ENCODE data around the gene SORCS3. TPM values are rescaled to one million over a fixed set of nuclear protein-coding genes. Genes with fewer than 3 reads are reported as not detected.

Gene SORCS3
- total RNA-seq, 1 experiment from 2014 or later: not detected

DNA sequence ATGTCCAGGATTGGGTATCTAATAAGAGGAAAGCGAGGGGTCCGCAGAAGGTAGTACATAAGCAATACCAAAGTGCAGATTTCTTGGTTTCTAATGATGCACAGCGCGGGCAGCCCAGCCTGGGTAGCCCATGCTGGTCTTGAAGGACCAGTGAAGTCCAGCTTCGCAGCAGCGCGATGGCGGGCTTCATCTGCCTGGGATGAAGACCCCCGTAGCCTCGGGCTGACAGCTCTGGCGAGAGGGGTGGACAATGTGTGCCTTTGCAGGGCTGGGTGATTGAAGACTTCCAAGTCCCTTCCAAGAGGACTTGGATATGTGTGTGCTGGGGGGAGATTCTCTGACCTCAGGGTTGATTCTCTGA lies 2.2 kb downstream of the SORCS3 start:
- DNase-seq (ENCODE audit: low read depth): no peak

- DNase-seq (ENCODE audit: low read depth): no peak
Measured at GRCh38 chr10:104646146-104646545, 5.1 kb downstream of the SORCS3 start.

DNA sequence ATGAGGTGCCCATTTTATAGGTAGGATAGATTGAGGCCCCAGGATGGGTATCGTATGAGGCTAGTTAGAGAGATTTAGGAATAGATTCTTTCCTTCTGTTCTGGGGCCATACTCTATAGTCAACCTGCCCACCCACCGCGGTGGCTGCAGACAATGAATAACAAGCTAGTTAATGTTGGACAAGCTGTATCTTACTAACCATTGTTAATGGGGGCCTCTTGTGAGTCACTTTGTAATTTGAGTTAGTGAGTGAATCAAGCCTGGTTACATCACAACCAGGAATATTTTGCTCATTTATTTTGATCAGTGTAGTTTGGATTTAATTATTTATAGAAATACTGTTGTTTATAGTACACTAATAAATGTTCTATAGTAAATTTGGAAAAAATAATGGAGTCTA lies 7.3 kb downstream of the SORCS3 start:
- DNase-seq (ENCODE audit: low read depth): no peak

- no peak for DNase-seq (ENCODE audit: low read depth)
Measured at GRCh38 chr10:104650072-104650471, 9.0 kb downstream of the SORCS3 start.

GRCh38 chr10:104650635-104651331 lies 9.7 kb downstream of the SORCS3 start:
- DNase-seq (ENCODE audit: low read depth): no peak

- no peak for DNase-seq (ENCODE audit: low read depth)
Measured at GRCh38 chr10:104657036-104657435, 15.9 kb downstream of the SORCS3 start.

GRCh38 chr10:104657457-104657856 lies 16.4 kb downstream of the SORCS3 start:
- no peak for DNase-seq (ENCODE audit: low read depth)

DNA sequence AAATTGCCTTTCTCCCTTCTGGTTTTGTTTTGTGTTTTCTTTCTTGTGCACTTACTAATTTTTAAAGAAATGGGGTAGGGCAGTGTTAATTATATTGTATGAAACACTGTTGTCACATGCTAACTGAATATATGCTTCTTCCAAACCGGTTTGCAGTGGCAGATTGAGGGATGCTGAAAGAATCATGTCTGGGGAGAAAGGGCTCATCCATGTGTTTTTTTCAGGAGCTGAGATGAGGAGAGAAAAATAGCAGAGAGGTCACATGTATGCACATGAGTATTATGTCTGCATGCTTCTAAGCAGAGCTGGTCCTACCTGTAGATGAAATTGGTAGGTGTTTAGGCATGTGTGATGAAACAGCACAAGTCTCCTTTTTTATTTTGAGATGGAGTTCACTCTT lies 17.0 kb downstream of the SORCS3 start:
- DNase-seq (ENCODE audit: low read depth): no peak

- DNase-seq (ENCODE audit: low read depth): no peak
Measured at GRCh38 chr10:104659809-104660208, 18.7 kb downstream of the SORCS3 start.

GRCh38 chr10:104663076-104663475 lies 22.0 kb downstream of the SORCS3 start:
- DNase-seq (ENCODE audit: low read depth): no peak

DNA sequence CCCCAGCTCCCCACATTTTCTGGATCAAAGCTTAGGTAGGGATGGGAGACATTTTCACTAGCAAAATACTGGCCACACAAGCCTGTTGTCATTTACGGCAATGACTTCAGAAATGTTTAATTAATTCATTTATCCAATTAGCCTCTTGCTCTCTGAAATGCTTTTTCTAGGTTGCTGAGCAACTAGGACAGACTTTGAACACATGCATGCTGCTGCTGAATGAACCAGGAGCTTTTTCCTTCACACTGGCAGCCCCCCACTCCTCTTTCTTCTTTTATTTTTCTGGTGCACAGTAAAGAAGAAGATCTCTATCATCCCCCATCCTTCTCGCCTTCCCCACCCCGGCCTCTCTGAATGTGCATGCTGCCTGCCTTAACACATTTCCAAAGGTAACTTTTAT lies 22.5 kb downstream of the SORCS3 start:
- no peak for DNase-seq (ENCODE audit: low read depth)

DNA sequence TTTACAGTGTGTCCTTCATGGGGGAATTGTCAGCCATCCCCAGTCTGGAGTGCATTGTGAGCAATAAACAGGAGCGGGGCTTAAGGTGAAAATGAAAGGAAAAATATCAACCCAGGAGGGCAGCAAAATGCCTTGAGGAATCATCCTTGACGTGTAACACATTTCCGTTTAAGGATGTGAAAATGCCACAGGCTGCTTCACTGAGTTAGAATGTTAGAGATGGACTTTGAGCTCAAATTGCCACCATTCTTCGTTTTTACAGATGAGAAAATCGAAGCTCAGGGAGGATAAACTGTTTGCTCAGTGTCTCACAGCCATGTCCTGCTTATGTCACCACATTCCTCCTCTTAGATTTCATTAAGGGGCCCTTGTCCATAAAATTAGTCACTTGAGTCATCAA lies 23.1 kb downstream of the SORCS3 start:
- DNase-seq (ENCODE audit: low read depth): no peak

- no peak for DNase-seq (ENCODE audit: low read depth)
Measured at GRCh38 chr10:104665174-104665573, 24.1 kb downstream of the SORCS3 start.

DNA sequence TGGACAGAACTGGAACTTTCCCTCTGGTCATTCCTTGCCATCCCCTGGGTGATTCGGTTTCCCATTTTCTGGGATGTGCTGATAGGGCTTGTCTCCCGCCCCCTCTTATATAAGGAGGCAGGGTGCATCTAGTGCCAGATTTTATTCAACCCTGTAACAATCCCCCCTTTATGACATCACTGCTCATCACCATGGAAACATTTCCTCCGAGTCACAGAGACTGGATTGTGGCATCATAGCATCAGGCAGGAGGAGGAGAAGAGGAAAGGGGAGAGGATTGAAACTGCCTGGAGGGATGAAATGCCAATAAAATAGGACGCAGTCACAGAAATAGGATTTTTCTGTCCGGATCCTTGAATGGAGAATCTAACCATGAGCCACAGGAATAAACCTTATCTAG lies 25.0 kb downstream of the SORCS3 start:
- no peak for DNase-seq (ENCODE audit: low read depth)

- DNase-seq (ENCODE audit: low read depth): no peak
Measured at GRCh38 chr10:104676874-104677273, 35.8 kb downstream of the SORCS3 start.

DNA sequence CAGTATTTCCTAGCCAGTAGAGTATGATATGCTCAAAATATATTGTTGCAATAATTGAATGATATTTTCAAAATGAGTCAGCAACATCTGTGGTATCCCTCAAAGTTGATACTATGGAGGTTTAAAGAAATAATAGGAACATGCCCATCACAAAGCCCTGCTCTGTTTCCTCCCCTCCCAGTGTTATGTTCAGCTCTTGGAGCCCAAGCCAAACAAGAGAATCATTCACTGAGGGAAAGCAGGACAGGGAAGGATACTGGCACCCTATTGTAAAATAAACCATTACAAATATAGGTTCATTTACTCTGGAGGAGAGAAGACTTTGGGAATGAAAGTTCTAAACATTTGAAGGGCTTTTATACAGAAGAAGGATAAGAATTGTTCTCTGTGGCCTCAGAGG lies 37.6 kb downstream of the SORCS3 start:
- no peak for DNase-seq (ENCODE audit: low read depth)

DNA sequence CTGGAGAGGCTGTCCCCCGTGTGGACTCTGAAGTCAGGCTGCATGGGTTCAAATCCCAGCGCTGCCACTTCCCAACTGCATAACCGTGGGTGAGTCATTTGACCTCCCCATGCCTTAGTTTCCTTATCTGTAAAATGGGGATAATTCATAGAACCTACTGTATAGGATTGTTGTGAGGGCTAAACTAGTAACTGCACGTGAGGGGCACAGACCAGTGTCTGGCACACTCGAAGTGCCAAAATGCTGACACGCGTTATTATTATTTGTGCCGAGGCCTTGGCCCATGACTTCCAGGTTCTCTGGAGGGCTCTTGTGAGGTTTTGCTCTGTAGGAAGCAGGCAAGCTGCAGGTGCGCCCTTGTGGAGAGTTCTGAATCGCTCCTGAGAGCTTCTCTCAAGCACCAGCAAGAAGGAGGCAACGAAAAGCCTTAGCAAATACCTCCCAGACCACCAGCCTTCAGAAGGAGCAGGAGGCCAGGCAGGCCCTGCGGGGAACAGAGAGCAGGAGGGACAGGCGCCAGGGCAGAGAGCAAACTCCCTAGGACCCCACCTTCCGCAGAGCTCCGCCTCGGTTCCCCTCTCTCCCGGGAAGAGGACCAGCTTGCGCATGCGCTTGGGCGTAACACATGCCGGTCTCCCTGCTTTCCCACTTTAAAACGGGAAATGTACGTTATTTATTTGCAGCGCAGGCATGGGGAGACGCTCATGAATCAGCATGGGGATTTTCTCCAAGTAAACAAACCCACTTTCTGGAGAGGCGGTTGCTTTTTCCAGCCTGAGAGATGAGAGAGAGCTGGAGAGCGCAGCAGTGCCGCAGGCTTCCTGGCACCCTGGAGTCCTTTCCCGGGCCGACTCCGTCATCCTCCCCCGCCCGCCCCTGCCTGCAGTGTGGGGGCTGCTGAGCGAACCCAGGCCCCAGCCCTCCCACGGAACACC lies 39.6 kb downstream of the SORCS3 start:
- no peak for DNase-seq (ENCODE audit: low read depth)

DNA sequence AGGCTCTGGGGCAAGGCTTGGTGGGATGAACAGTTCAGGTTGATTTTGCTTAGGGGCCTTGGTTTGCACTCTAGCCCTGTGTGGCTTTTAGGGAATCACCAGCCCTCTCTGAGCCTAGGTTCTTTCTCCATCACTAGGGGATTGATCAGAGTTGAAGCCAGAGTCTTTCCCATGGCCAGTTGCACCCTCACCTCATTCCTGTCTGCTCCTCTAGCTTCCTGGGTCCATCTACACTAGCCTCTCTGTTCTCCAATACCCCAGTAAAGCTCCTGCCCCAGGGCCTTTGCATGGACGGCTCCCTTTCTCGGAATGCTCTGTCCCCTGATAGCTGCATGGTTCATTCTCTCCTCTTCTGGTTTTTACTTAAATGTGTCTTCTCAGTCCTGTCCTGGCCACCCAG lies 40.4 kb downstream of the SORCS3 start:
- no peak for DNase-seq (ENCODE audit: low read depth)

DNA sequence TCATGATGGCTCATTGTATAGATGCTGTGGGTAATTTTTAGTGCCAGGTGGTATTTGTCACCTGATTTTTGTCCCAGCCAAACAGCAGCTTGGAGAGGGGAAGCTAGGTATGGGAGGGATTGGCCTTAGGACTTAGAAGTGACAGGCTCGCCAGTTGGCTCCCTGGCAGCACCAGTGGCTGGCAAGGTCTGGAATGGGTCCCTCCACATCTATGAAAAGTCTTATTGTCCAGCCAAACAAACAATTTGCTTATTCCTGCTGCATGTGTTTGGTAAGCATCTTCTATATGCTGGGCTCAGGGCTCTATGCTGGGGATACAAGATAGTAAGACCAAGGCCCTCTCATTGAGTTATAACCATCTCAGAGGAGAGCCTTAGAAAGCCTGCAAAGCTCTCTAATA lies 42.5 kb downstream of the SORCS3 start:
- DNase-seq (ENCODE audit: low read depth): no peak

- no peak for DNase-seq (ENCODE audit: low read depth)
Measured at GRCh38 chr10:104686829-104687228, 45.7 kb downstream of the SORCS3 start.

- DNase-seq (ENCODE audit: low read depth): no peak
Measured at GRCh38 chr10:104688251-104689042, 47.4 kb downstream of the SORCS3 start.

- DNase-seq (ENCODE audit: low read depth): no peak
Measured at GRCh38 chr10:104689105-104689504, 48.0 kb downstream of the SORCS3 start.
